Subcutaneous abdominal adipose tissue (tissue), 5 donors: Measurements from ENCODE around the gene GJA3.

Source experiments
- H3K27ac ChIP-seq: one replicate; pipeline ENCODE4 v1.7.0; 2013; ENCODE audit warnings: low read depth, mild to moderate bottlenecking, inconsistent platforms, low read length, moderate library complexity
- H3K27me3 ChIP-seq, 5 donors: one replicate each; pipeline ENCODE4 v1.7.0; 2013; ENCODE audit warnings: low read length in 5 of 5, inconsistent platforms in 1 of 5; ENCODE audit not compliant: control insufficient read depth in 5 of 5, insufficient read depth in 4 of 5
- H3K36me3 ChIP-seq, 5 donors: one replicate each; pipeline ENCODE4 v1.7.0; 2013; ENCODE audit warnings: low read length in 5 of 5; ENCODE audit not compliant: control insufficient read depth in 5 of 5, insufficient read depth in 5 of 5
- H3K4me1 ChIP-seq, 5 donors: one replicate each; pipeline ENCODE4 v1.7.0; 2013; ENCODE audit warnings: low read length in 5 of 5, mild to moderate bottlenecking in 3 of 5, moderate library complexity in 1 of 5; ENCODE audit not compliant: control insufficient read depth in 5 of 5, insufficient read depth in 5 of 5
- H3K4me3 ChIP-seq, 5 donors: one replicate each; pipeline ENCODE4 v1.7.0; 2013; ENCODE audit warnings: low read length in 5 of 5, low read depth in 1 of 5
- H3K9ac ChIP-seq, 5 donors: one replicate each; pipeline ENCODE4 v1.7.0; 2013; ENCODE audit warnings: low read length in 5 of 5, mild to moderate bottlenecking in 4 of 5, moderate library complexity in 3 of 5
- H3K9me3 ChIP-seq, 5 donors: one replicate each; pipeline ENCODE4 v1.7.0; 2013; ENCODE audit warnings: low read length in 5 of 5; ENCODE audit not compliant: control insufficient read depth in 5 of 5
- donor health status: healthy.
- donor health status: healthy.
- donor health status: healthy.
- donor health status: healthy.
- donor health status: healthy.

The GJA3 gene

GRCh38 chr13:20160306-20161274 is at the start of gene GJA3:
Gene GJA3 (minus strand): TSS chr13:20161052. CDS start chr13:20143288, 17,764 bp downstream.
- Histone ChIP-seq H3K9ac (no peak within 1 kb of the TSS), H3K4me1 (peaks cover 0 to 21% (median 15%) of the 10 kb centered on the region in 5 donors), H3K27me3 (peaks cover 23 to 56% (median 37%) of the 10 kb centered on the region in 5 donors), H3K27ac (no peak within 1 kb of the TSS), H3K4me3 (peak within 1 kb of the TSS in 3 of 5 donors; percentile 36 to 61 (median 51)), H3K9me3 (no peaks in the 10 kb centered on the region), H3K36me3 (no peaks in the 10 kb centered on the region)

DNA sequence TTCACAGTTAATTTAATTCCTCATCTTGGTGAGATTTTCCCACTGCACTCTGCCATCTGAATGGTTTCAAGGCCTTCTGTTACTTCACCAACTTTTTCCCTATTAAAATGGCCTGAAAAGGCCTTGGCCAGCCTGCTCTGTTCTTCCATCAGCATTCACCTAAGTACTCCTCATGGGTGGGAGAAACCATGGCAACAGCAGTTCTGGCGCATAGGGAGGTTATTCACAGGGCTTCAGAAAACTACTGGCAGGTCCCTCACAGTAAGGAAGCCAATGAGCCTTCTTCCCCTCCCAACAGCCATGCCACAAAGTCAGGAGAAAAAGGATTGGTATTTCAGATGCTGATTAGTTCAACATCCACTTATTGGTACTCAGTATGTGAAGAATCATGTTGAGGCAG is 49.1 kb upstream of the GJA3 start:
- Histone ChIP-seq H3K9me3 (peaks cover 0 to 9% (median 5%) of the 10 kb centered on the region in 5 donors), H3K4me3 (no peak overlapping the region), H3K4me1 (no peaks in the 10 kb centered on the region), H3K9ac (no peak overlapping the region), H3K27ac (no peak overlapping the region), H3K36me3 (no peaks in the 10 kb centered on the region), H3K27me3 (peaks cover 0 to 12% (median 9%) of the 10 kb centered on the region in 5 donors)

DNA sequence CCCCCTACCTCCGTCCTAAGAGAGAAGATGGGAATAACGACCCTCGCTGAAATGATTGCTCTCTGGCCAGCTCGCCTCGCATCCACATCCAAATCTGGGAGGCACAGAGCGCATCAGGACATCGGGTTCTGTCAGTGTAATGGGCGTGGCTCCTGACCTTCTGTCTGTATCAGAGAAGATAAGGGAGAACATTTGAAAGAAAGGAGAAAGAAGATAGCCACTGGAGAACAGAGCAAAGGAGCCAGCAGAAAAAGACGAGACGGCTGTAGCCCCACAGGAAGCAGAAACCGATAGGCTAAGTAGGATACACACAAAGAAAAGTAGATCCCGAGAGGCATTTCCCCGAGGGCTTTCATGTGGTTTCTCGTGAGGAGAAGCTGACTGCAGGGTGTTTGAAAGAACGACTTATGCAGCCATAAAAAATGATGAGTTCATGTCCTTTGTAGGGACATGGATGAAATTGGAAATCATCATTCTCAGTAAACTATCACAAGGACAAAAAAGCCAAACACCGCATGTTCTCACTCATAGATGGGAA is 45.9 kb upstream of the GJA3 start:
- no peaks in the 10 kb centered on the region for H3K4me1 ChIP-seq
- H3K36me3 ChIP-seq = no peaks in the 10 kb centered on the region
- no peak overlapping the region for H3K9ac ChIP-seq
- H3K9me3 ChIP-seq = peaks cover 0 to under 1% (median under 1%) of the 10 kb centered on the region in 5 donors
- no peak overlapping the region for H3K27ac ChIP-seq
- no peak overlapping the region for H3K4me3 ChIP-seq
- H3K27me3 ChIP-seq = peaks cover 0 to 12% (median 9%) of the 10 kb centered on the region in 5 donors

DNA sequence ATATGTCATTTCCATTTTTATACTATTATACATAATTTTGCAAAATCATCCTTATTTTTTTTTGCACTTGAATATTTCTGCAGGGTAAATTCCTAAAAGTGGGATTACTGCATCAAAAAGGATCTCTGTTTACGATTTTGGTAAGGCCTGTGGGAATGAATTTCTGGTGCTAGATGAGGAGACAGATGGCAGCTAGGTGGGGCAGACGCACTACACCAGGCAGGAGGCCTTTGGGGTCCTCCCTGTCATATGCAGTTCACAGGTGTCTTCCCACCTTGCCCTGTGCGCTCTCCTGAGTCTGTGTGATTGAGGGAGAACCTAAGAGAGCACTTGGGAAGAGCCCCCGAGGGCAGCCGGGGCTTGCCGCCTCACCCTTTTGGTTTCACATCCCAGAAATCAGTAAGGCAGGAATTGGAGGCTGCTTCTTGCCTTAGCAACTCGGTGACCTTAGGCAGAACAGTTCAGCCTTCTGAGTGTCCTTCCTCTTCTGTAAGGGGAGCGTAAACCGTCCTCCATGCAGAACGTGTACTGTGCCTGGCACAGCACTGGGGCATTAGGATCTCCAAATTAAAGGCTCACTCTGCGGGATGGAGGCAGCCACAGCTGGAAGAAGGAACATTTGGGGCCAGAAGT is 45.3 kb upstream of the GJA3 start:
- Histone ChIP-seq H3K9ac (no peak overlapping the region), H3K9me3 (peaks cover 0 to 4% (median 3%) of the 10 kb centered on the region in 5 donors), H3K27me3 (peaks cover 0 to 12% (median 9%) of the 10 kb centered on the region in 5 donors), H3K4me3 (no peak overlapping the region), H3K36me3 (no peaks in the 10 kb centered on the region), H3K27ac (no peak overlapping the region), H3K4me1 (no peaks in the 10 kb centered on the region)

DNA sequence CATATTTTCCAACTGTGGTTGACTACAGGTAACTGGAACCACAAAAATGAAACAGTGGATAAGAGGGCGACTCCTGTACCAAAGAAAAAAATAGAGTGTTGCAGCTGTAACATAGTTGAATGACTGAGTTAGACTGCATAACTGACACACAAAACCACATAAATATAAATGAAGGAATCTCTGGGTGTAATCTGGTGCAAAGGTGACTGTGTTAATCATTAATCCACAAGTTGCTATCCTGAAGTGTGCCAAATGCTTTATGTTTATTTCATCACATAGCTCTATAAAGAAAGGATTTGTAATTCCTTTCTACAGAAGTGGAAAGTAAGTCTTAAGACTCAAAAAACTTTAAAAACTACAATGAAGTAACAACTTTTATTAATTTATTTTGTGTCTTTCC is 37.9 kb upstream of the GJA3 start:
- H3K36me3 ChIP-seq = no peaks in the 10 kb centered on the region

DNA sequence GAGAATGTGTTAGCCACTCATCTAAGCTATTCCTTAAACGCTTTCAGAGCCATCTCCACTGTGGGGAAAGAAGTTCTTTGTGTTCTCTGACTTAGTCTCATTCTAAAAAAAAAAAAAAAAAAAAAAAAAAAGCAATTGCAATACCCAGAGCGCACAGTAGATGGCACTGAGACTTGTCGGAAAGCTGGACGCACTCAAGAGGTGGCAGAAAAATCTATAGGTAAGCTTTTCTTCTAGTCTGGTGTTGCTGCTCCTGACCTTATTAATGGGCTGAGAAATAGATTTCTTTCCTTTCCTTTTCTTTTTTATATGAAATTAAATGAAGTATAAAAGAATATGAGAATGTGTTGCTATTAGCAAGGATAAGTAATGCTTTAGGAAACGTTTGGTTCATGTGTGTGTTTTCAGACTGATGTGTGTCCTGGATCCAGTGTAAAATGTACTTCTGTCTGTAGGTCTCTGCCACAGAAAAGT is 36.5 kb upstream of the GJA3 start:
- no peak overlapping the region for H3K27ac ChIP-seq
- H3K9me3 ChIP-seq = peaks cover 0 to 4% (median 3%) of the 10 kb centered on the region in 5 donors
- no peak overlapping the region for H3K9ac ChIP-seq
- peaks cover 0 to 19% (median 16%) of the 10 kb centered on the region in 5 donors for H3K4me1 ChIP-seq
- no peaks in the 10 kb centered on the region for H3K36me3 ChIP-seq
- no peak overlapping the region for H3K4me3 ChIP-seq
- H3K27me3 ChIP-seq = peaks cover 12 to 38% (median 33%) of the 10 kb centered on the region in 5 donors

More for the DNA sequence above, 37.9 kb upstream of the GJA3 start:
- Histone ChIP-seq H3K27ac (no peak overlapping the region), H3K4me1 (peaks cover 0 to 8% (median 5%) of the 10 kb centered on the region in 5 donors), H3K9me3 (peaks cover 0 to 4% (median 3%) of the 10 kb centered on the region in 5 donors), H3K27me3 (peaks cover 6 to 29% (median 26%) of the 10 kb centered on the region in 5 donors), H3K9ac (no peak overlapping the region), H3K4me3 (no peak overlapping the region)

GRCh38 chr13:20195801-20196200 is 34.9 kb upstream of the GJA3 start:
- H3K27ac ChIP-seq = no peak overlapping the region
- H3K9me3 ChIP-seq = no peaks in the 10 kb centered on the region
- no peak overlapping the region for H3K9ac ChIP-seq
- H3K4me3 ChIP-seq = no peak overlapping the region
- H3K27me3 ChIP-seq = peaks cover 19 to 47% (median 44%) of the 10 kb centered on the region in 5 donors
- H3K36me3 ChIP-seq = no peaks in the 10 kb centered on the region
- H3K4me1 ChIP-seq = peaks cover 0 to 29% (median 28%) of the 10 kb centered on the region in 5 donors

- peaks cover 19 to 47% (median 44%) of the 10 kb centered on the region in 5 donors for H3K27me3 ChIP-seq
- H3K9me3 ChIP-seq = no peaks in the 10 kb centered on the region
- peak overlapping the region in 1 of 5 donors; percentile 70 for H3K4me3 ChIP-seq
- no peaks in the 10 kb centered on the region for H3K36me3 ChIP-seq
- no peak overlapping the region for H3K9ac ChIP-seq
- no peak overlapping the region for H3K27ac ChIP-seq
- peaks cover 0 to 30% (median 28%) of the 10 kb centered on the region in 5 donors for H3K4me1 ChIP-seq
These were observed 33.2 kb upstream of the GJA3 start for GRCh38 chr13:20193907-20194631.

DNA sequence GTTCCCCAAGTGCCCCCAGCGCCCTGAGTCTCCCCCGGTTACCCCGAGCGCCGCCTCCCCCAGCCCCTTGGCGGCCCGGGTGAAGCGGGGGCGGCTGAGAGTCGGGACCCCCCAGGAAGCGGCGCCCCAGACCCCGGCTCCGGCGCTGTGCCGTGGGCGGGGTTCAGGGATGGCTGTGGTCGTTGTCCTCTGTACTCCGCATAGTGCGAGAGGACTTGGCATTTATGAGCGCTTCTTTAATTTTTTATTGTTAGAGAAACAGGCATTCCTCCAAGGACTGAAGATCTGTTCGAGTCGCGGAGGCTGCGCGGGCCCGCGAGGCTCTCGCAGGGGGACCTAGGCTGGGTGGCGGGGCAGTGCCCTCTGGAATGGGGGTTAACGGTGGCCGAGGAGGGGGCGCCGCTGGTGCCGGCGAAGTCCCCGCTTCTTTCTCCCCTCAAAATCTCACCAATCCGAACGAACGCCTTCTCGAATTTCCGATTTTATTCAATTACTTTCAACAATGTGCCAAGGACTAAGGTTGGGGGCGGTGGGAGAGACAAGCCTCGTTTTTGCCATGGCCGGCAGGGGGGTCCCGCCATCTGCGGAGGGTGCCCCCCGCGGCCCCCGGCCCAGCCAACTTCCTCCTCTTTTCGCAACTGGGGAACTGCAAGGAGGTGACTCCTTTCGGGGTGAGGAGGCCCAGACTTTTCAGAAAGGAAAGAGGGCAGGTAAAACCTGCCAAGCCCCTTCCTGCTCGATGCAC is 32.5 kb upstream of the GJA3 start:
- peaks cover 19 to 47% (median 44%) of the 10 kb centered on the region in 5 donors for H3K27me3 ChIP-seq

More for the DNA sequence above, 32.5 kb upstream of the GJA3 start:
- H3K4me3 ChIP-seq = peak overlapping the region in 4 of 5 donors; percentile 7 to 70 (median 21)
- no peaks in the 10 kb centered on the region for H3K9me3 ChIP-seq
- H3K9ac ChIP-seq = no peak overlapping the region
- no peaks in the 10 kb centered on the region for H3K36me3 ChIP-seq
- no peak overlapping the region for H3K27ac ChIP-seq
- peaks cover 0 to 35% (median 28%) of the 10 kb centered on the region in 5 donors for H3K4me1 ChIP-seq
